VCaP (cell line): Measurements from ENCODE around the gene TSPAN31.

Experiments
- H3K27ac ChIP-seq: fragments of 450-650 bp; 2 replicates; pipeline ENCODE4 v1.5.1; 2017
- TF ChIP-seq, protein P1 (sequence below): fragments of 450-650 bp; conservative IDR thresholded peaks from 2 replicates; pipeline ENCODE4 v1.5.1; 2017; ENCODE audit warnings: mild to moderate bottlenecking, moderate library complexity

Gene TSPAN31

DNA sequence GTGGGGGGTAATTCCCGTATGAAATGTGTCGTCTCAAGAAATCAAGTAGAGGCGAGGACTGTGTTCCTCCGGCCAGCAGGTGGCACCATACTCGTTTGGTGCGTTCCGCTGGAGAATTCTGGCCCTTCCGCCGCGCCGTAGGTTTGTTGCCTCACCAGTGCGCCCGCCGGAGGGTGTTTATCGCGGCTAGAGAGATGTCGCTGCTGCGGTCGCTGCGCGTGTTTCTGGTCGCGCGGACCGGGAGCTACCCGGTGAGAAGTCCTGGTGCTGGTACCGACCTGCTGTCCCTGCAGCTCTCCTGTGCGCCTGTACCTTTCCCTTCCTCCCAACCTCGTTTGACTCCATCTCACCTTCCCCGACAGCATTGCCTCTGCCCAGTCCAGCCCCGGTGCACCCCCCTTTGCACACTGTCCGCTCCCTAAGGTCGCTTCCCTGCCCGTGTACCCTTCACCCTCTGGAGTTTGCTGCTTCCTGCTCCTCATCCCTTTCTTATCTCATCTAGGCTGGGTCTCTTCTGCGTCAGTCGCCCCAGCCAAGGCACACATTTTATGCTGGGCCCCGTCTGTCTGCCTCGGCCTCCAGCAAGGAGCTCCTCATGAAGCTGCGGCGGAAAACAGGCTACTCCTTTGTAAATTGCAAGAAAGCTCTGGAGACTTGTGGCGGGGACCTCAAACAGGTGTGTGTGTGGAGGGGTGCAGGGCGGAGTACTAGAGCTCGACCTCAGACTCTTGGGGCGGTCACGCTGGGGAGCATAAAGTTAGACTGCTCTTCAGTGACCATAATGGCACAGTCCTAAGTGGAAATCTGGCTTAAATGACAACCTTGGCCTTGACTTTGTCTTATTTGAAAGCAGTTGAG lies 38.0 kb downstream of the TSPAN31 start, which contains the start of gene TSFM:
TSFM (plus strand) TSS at position 180 of the 858 bp plus-strand sequence; CDS start at position 195, 15 bp downstream.
- peak within 1 kb of the TSS; percentile 82 for H3K27ac ChIP-seq
- TF ChIP-seq, protein P1, sequence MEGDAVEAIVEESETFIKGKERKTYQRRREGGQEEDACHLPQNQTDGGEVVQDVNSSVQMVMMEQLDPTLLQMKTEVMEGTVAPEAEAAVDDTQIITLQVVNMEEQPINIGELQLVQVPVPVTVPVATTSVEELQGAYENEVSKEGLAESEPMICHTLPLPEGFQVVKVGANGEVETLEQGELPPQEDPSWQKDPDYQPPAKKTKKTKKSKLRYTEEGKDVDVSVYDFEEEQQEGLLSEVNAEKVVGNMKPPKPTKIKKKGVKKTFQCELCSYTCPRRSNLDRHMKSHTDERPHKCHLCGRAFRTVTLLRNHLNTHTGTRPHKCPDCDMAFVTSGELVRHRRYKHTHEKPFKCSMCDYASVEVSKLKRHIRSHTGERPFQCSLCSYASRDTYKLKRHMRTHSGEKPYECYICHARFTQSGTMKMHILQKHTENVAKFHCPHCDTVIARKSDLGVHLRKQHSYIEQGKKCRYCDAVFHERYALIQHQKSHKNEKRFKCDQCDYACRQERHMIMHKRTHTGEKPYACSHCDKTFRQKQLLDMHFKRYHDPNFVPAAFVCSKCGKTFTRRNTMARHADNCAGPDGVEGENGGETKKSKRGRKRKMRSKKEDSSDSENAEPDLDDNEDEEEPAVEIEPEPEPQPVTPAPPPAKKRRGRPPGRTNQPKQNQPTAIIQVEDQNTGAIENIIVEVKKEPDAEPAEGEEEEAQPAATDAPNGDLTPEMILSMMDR, result peak; percentile 95

DNA sequence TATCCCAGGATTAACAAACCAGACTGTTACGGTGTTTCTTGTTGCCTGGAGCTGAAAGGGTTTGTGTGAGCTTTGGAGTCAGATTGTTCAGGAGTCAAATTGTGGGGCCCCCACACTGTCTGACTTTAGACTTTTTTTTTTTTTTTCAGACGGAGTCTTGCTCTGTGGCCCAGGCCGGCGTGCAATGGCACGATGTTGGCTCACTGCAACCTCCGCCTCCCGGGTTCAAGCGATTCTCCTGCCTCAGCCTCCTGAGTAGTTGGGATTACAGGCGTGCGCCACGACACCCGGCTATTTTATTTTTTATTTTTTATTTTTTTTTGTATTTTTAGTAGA lies 38.6 kb downstream of the TSPAN31 start:
- TF ChIP-seq, protein P1, result no peak
- H3K27ac ChIP-seq, result peak overlapping the region; percentile 82

DNA sequence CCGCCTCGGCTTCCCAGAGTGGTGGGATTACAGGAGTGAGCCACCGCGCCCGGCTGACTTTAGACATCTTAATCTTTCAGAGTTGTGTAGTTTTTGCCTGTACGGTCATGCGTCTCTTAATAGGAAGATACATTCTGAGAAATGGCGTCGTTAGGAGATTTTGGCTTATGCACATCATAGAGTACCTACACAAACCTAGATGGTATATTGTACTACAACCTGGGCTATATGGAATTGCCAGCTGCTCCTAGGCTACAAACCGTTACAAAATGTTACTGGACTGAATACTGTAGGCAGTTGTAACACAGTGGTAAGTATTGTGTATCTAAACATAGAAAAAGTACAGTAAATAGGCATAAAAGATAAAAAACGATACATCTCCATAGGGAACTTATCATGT lies 39.0 kb downstream of the TSPAN31 start:
- TF ChIP-seq, protein P1, result no peak
- peak overlapping the region; percentile 82; the same call in 1 of the 2 replicates for H3K27ac ChIP-seq

DNA sequence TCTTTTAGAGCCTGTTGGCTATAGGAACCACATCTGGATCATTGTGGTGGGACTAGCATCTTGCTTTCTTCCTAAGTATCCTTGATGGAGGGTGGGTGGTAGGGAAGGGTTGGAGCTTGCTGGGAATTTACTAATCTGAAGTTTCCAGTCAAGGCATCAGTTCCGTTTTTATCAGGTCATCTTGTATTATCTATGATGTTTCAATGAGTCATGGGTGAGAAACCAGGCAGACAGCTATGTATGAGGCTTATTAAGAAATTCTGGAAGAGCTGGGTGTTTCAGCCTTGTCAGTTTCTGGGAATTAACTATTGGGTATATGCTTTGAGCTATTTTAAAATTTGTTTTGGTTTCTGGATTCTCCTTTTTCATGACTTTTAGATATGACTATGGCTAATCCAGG lies 49.1 kb downstream of the TSPAN31 start:
- no peak overlapping the region for H3K27ac ChIP-seq
- TF ChIP-seq, protein P1, result no peak

DNA sequence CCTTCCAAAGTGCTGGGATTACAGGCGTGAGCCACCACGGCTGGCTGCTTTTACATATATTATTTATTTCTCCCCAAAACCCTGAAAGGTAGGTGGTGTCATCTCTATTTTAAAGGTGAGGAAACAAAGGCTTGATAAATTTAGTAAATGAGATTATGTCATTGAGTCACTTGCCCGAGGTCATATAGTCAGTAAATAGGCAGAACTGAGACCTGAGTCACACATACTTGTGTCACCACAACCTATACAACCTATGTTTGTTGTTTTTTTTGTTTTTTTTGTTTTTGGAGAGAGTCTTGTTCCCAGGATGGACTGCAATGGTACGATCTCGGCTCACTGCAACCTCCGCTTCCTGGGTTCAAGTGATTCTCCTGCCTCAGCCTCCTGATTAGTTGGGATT lies 50.5 kb downstream of the TSPAN31 start:
- TF ChIP-seq, protein P1, result no peak
- H3K27ac ChIP-seq, result no peak overlapping the region

DNA sequence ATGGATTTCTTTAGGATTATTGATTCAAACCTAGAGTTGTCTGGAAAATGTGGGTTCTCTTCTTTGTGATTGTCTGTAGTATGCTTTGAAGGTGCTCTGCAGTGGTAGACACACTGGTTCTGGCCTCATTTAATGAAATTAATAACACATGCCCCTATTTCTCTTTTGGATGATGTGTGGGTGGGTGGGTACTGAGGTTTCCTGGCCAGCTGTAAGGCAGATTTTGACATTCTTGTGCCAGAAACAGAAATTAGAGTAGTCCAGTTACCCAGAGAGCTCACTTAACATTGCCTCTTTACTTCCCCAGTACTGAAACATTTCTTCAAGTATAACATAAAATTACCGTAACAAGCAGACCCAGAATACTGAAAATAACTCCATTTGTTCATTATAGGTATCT lies 52.2 kb downstream of the TSPAN31 start:
- H3K27ac ChIP-seq, result no peak overlapping the region
- TF ChIP-seq, protein P1, result no peak

DNA sequence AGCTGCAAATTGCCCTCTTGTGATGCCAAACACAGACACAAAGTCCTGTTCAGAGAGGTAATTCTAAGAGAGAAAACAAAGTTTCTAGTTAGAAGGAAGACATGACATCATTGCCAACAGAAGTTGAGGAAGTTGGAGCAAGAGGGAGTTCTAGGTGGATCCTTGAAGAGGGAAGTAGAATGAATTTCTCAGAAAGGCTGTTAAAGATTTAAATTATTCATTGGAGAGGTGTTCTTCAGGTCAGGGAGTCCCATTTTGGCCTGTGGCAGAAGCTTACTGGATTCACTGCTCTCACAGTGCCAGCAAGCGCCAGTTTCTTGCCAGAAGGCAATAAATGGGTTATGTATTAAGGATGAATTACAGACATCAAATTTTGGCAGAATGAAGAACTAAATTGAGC lies 53.1 kb downstream of the TSPAN31 start:
- no peak overlapping the region for H3K27ac ChIP-seq
- TF ChIP-seq, protein P1, result no peak
